ENCODE data around the gene GPC1. TPM values are rescaled to one million over a fixed set of nuclear protein-coding genes. Genes with fewer than 3 reads are reported as not detected.

The GPC1 gene
- total and polyA plus RNA-seq, 2 of the 4 experiments (the other 2 are of a cell fraction), result 16.0 to 211 TPM

- CTCF ChIA-PET, result no interaction called here
- in situ Hi-C loops (cut with MboI; ENCODE audit: low sequenced_read_pairs), result no loop called here
- Histone ChIP-seq H3K4me3 (ENCODE audit: insufficient read depth, low read depth, low read length) (no peak overlapping the region), H2AFZ (replicated peaks; ENCODE audit: low read length, poor library complexity) (no peak overlapping the region), H2AK9ac (replicated peaks; ENCODE audit: low read depth, low read length, poor library complexity) (no peak overlapping the region), H3K4me2 (ENCODE audit: low read depth, low read length) (no peak overlapping the region), H3K4ac (ENCODE audit: low read depth, low read length) (peak overlapping the region; percentile 9; the same call in 1 of the 2 replicates), H3K36me3 (ENCODE audit: control insufficient read depth, insufficient read depth, low read length) (no peaks in the 10 kb centered on the region), H4K20me1 (ENCODE audit: insufficient read depth, low read length) (no peaks in the 10 kb centered on the region), H3K27me3 (ENCODE audit: control insufficient read depth, insufficient read depth, low read length) (no peaks in the 10 kb centered on the region), H4K91ac (ENCODE audit: insufficient read depth, low read depth, low read length) (no peak overlapping the region), H3K79me1 (ENCODE audit: low read depth in 1 of 2, low read length in 2 of 2) (peaks cover 0 to 23% of the 10 kb centered on the region in 2 experiments; a peak in 2 of 4 replicates), H2BK120ac (ENCODE audit: low read depth, low read length) (no peak overlapping the region; the same call in 1 of the 2 replicates), H4K8ac (ENCODE audit: low read depth in 2 of 2, low read length in 2 of 2) (no peak overlapping the region), H3K9me1 (ENCODE audit: insufficient read depth, low read length) (peaks cover 14% of the 10 kb centered on the region), H3K56ac (ENCODE audit: extremely low read depth, insufficient read depth, low read length) (no peak overlapping the region), H3K14ac (replicated peaks; ENCODE audit: low read depth, low read length) (no peak overlapping the region), H2BK15ac (ENCODE audit: low read depth, low read length) (no peak overlapping the region), H2BK20ac (ENCODE audit: low read depth, low read length) (0 out of 2 replicates have a peak overlapping the region, but pooled peaks have one; percentile 18), H2AK5ac (ENCODE audit: low read depth, low read length) (no peak overlapping the region), H3K27ac (ENCODE audit: insufficient read depth, low read length) (no peak overlapping the region), H2BK5ac (ENCODE audit: low read depth, low read length, poor library complexity, severe bottlenecking) (no peak overlapping the region), H3K18ac (ENCODE audit: low read depth, low read length) (no peak overlapping the region), H4K5ac (ENCODE audit: low read depth, low read length) (no peak overlapping the region), H3K9me3 (ENCODE audit: control insufficient read depth, insufficient read depth, low read length) (no peaks in the 10 kb centered on the region), H3K4me1 (ENCODE audit: control insufficient read depth, insufficient read depth, low read length) (peaks cover 15% of the 10 kb centered on the region), H3K23ac (ENCODE audit: low read depth, low read length) (no peak overlapping the region), H3K9ac (ENCODE audit: low read depth, low read length) (no peak overlapping the region)
- WGBS, 2 experiments (ENCODE audit: extremely low coverage in 2 of 2, insufficient read length in 1 of 2), result 100% methylated on average over 1 of the region's 5 CpGs; no CpG with 5 or more reads in 1 of the 2 experiments
- TF ChIP-seq MAZ (IDR thresholded peaks at IDR 0.05; ENCODE audit: borderline replicate concordance, low read depth, low read length), result no peak
- TF ChIP-seq, protein P1, sequence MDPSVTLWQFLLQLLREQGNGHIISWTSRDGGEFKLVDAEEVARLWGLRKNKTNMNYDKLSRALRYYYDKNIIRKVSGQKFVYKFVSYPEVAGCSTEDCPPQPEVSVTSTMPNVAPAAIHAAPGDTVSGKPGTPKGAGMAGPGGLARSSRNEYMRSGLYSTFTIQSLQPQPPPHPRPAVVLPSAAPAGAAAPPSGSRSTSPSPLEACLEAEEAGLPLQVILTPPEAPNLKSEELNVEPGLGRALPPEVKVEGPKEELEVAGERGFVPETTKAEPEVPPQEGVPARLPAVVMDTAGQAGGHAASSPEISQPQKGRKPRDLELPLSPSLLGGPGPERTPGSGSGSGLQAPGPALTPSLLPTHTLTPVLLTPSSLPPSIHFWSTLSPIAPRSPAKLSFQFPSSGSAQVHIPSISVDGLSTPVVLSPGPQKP (IDR thresholded peaks at IDR 0.05; ENCODE audit: borderline replicate concordance, low read depth, low read length), result no peak
- TF ChIP-seq RFX5 (IDR thresholded peaks at IDR 0.05; ENCODE audit: low read depth, low read length), result no peak
- TF ChIP-seq SMC3 (IDR thresholded peaks at IDR 0.05; ENCODE audit: low read depth, low read length), result no peak
- TF ChIP-seq MAFK (IDR thresholded peaks at IDR 0.05; ENCODE audit: low read depth, low read length), result no peak
- no peak for TF ChIP-seq NFE2L2 (IDR thresholded peaks at IDR 0.05; ENCODE audit: low read depth, low read length)
- TF ChIP-seq BHLHE40 (IDR thresholded peaks at IDR 0.05; ENCODE audit: low read depth, low read length), result no peak
- no peak for TF ChIP-seq CEBPB (IDR thresholded peaks at IDR 0.05; ENCODE audit: low read depth, low read length)
- TF ChIP-seq, protein P2, sequence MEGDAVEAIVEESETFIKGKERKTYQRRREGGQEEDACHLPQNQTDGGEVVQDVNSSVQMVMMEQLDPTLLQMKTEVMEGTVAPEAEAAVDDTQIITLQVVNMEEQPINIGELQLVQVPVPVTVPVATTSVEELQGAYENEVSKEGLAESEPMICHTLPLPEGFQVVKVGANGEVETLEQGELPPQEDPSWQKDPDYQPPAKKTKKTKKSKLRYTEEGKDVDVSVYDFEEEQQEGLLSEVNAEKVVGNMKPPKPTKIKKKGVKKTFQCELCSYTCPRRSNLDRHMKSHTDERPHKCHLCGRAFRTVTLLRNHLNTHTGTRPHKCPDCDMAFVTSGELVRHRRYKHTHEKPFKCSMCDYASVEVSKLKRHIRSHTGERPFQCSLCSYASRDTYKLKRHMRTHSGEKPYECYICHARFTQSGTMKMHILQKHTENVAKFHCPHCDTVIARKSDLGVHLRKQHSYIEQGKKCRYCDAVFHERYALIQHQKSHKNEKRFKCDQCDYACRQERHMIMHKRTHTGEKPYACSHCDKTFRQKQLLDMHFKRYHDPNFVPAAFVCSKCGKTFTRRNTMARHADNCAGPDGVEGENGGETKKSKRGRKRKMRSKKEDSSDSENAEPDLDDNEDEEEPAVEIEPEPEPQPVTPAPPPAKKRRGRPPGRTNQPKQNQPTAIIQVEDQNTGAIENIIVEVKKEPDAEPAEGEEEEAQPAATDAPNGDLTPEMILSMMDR (conservative IDR thresholded peaks at IDR 0.05; ENCODE audit: low read depth, low read length), result no peak
- no peak for TF ChIP-seq CHD1 (IDR thresholded peaks at IDR 0.05; ENCODE audit: low read depth, low read length)
- no peak for TF ChIP-seq RAD21 (IDR thresholded peaks at IDR 0.05; ENCODE audit: low read length)
- TF ChIP-seq RCOR1 (IDR thresholded peaks at IDR 0.05; ENCODE audit: insufficient replicate concordance, low read length), result no peak
- DNase-seq (no peak), ATAC-seq (ENCODE audit: low read depth) (no peak)
- POLR2A ChIA-PET (ENCODE audit: unreplicated experiment), result no interaction called here
- intact Hi-C loops (cut with micrococcal nuclease), result no loop called here
- BruUV-seq (replicated peaks), result no TSS peak
- dilution Hi-C loops (cut with HindIII; ENCODE audit: low sequenced_read_pairs, unreplicated experiment), result no loop called here
These were observed 4.9 kb upstream of the GPC1 start for GRCh38 chr2:240430595-240430994.
